Gastroesophageal sphincter (tissue), 4 donors: ENCODE measurements around the gene GOLGA8H. TPM values are rescaled to one million over a fixed set of nuclear protein-coding genes. Genes with fewer than 3 reads are reported as not detected.
A peak's percentile ranks its signal among the peaks of the same experiment; 100 is the strongest.
"Not testable (repeated sequence)": the region's sequence is repeated elsewhere in the genome, so short reads cannot be mapped to it uniquely, and the experiment has no call there.

Source experiments
- ATAC-seq: fragments of 150-250 bp; one replicate; pipeline ENCODE4 v1.9.1; 2016; ENCODE audit warnings: mild to moderate bottlenecking, moderate library complexity
- H3K27ac ChIP-seq, 4 donors: fragments of 200-600 bp; sonication (generic) in 3 of 4; 1 replicate in 3 of 4; 2 replicates in 1 of 4; pipeline ENCODE4 v1.5.1; 2016 to 2019
- H3K27me3 ChIP-seq: fragments of 200-600 bp; sonication (generic); one replicate; pipeline ENCODE4 v1.5.1; 2019
- H3K36me3 ChIP-seq, 2 donors: fragments of 200-600 bp; sonication (generic); one replicate each; pipeline ENCODE4 v1.5.1; 2019; ENCODE audit warnings: control low read depth in 1 of 2
- H3K4me1 ChIP-seq, 3 donors: fragments of 200-600 bp; sonication (generic); 1 replicate in 2 of 3; 2 replicates in 1 of 3; pipeline ENCODE4 v1.5.1; 2016 to 2019; ENCODE audit warnings: control low read depth in 2 of 3
- H3K4me3 ChIP-seq, 2 donors: fragments of 200-600 bp; sonication (generic); one replicate each; pipeline ENCODE4 v1.5.1; 2019; ENCODE audit warnings: mild to moderate bottlenecking in 1 of 2, moderate library complexity in 1 of 2
- H3K9me3 ChIP-seq, 3 donors: fragments of 200-600 bp; sonication (generic); one replicate each; pipeline ENCODE4 v1.5.1; 2017 to 2019; ENCODE audit warnings: control low read depth in 2 of 3
- WGBS, 2 donors: methylation state at CpG; one replicate each; pipeline ENCODE4 v1.1.5; 2018; ENCODE audit warnings: low coverage in 1 of 2; 5-methylcytosine and 5-hydroxymethylcytosine counted together
- total RNA-seq, 4 donors: library from RNA; depleted of rRNA; stranded (reverse); fragments of >200 nt; gene quantifications; one replicate each; pipeline ENCODE4 v1.1.0, GENCODE V29; 2016
- TF ChIP-seq, protein P1 (sequence below), 4 experiments: fragments of 200-600 bp in 2 of 4; fragments of 450-650 bp in 2 of 4; sonication (generic) in 1 of 4; IDR thresholded peaks; one replicate each; pipeline ENCODE4 v1.5.1; 2017 to 2019; ENCODE audit warnings: antibody characterized with exemption in 4 of 4, mild to moderate bottlenecking in 2 of 4, moderate library complexity in 2 of 4

Gene GOLGA8H, protein sequence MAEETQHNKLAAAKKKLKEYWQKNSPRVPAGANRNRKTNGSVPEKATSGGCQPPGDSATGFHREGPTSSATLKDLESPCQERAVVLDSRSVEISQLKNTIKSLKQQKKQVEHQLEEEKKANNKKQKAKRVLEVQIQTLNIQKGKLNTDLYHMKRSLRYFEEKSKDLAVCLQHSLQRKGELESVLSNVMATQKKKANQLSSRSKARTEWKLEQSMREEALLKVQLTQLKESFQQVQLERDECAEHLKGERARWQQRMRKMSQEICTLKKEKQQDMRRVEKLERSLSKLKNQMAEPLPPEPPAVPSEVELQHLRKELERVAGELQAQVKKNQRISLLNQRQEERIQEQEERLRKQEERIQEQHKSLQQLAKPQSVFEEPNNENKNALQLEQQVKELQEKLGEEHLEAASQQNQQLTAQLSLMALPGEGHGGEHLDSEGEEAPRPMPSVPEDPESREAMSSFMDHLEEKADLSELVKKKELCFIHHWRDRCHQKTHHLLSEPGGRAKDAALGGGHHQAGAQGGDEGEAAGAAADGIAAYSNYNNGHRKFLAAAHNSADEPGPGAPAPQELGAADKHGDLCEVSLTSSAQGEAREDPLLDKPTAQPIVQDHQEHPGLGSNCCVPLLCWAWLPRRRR
- under 1 TPM in 3 of 4 donors, not detected in 1; 0.27 to 0.59 (median 0.46) TPM for total RNA-seq

DNA sequence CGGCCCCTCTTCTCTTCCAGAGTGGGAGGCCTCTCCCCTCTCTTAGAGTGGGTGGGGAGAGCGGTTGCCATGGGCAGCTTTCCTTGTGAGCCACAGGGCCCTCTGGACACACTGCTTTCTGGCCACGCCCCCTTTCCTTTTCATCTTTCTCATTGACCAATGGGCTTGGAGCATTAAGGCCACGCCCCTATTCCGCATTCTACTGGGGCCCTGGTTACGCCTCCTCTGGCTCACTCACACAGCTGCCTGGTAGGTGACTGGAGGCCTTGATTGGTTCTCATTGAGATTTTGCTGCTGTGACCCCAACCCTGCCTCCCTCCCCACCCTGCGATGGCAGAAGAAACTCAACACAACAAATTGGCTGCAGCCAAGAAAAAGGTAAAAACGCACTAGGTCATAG, at the start of gene GOLGA8H:
Gene GOLGA8H, plus strand, starts transcription at position 233 of the 400 bp plus-strand sequence. Its CDS starts 98 bp downstream, at position 331.
- not testable (repeated sequence) for H3K4me3 ChIP-seq, H3K27me3 ChIP-seq, H3K4me1 ChIP-seq, ATAC-seq, H3K9me3 ChIP-seq, H3K36me3 ChIP-seq, H3K27ac ChIP-seq
- WGBS, 2 donors: 87 to 90% methylated on average over 2 to 5 of the region's 8 CpGs

- not testable (repeated sequence) for H3K4me3 ChIP-seq, H3K36me3 ChIP-seq, H3K4me1 ChIP-seq, H3K27me3 ChIP-seq, ATAC-seq, H3K9me3 ChIP-seq, H3K27ac ChIP-seq
- WGBS, 2 donors: no CpG with 5 or more reads among the region's 6 CpGs
- TF ChIP-seq, protein P1, sequence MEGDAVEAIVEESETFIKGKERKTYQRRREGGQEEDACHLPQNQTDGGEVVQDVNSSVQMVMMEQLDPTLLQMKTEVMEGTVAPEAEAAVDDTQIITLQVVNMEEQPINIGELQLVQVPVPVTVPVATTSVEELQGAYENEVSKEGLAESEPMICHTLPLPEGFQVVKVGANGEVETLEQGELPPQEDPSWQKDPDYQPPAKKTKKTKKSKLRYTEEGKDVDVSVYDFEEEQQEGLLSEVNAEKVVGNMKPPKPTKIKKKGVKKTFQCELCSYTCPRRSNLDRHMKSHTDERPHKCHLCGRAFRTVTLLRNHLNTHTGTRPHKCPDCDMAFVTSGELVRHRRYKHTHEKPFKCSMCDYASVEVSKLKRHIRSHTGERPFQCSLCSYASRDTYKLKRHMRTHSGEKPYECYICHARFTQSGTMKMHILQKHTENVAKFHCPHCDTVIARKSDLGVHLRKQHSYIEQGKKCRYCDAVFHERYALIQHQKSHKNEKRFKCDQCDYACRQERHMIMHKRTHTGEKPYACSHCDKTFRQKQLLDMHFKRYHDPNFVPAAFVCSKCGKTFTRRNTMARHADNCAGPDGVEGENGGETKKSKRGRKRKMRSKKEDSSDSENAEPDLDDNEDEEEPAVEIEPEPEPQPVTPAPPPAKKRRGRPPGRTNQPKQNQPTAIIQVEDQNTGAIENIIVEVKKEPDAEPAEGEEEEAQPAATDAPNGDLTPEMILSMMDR (IDR thresholded peaks at IDR 0.05): peak in 2 of 4 experiments; percentile 28 to 40
Measured at GRCh38 chr15:30566949-30567348, 36.9 kb upstream of the GOLGA8H start.

DNA sequence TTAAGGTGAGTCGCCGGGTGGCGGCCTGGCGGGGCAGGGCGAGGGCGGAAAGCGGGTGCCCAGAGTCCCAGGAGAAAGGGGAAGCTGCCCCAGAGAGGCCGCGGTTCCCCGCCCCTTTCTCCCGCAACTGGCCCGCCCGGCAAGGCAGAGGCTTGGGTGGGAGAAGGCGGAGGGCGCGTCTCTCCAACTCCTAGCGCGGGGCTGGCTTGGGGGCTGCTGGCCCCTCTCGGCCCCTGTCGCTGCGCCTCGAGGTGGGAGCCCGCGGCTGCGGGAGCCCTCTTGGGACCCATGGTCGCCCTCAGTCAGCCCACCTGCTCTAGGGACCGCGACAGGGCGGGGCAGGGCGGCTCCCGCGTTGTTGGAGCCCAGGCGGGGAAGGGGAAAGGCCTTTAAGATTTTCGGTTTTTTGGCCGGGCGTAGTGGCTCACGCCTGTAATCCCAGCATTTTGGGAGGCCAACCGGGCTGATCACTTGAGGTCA, 30.8 kb upstream of the GOLGA8H start:
- not testable (repeated sequence) for H3K4me1 ChIP-seq, H3K27me3 ChIP-seq, H3K36me3 ChIP-seq, H3K27ac ChIP-seq, H3K9me3 ChIP-seq
- peak overlapping the region in 1 of 2 donors; percentile 40 for H3K4me3 ChIP-seq
- ATAC-seq: peak; percentile 75
- no CpG with 5 or more reads among the region's 38 CpGs for WGBS, 2 donors

GRCh38 chr15:30579394-30579970, 24.3 kb upstream of the GOLGA8H start:
- WGBS, 2 donors: no CpG with 5 or more reads among the region's 6 CpGs
- not testable (repeated sequence) for H3K4me3 ChIP-seq, ATAC-seq, H3K36me3 ChIP-seq, H3K9me3 ChIP-seq, H3K4me1 ChIP-seq, H3K27ac ChIP-seq, H3K27me3 ChIP-seq

DNA sequence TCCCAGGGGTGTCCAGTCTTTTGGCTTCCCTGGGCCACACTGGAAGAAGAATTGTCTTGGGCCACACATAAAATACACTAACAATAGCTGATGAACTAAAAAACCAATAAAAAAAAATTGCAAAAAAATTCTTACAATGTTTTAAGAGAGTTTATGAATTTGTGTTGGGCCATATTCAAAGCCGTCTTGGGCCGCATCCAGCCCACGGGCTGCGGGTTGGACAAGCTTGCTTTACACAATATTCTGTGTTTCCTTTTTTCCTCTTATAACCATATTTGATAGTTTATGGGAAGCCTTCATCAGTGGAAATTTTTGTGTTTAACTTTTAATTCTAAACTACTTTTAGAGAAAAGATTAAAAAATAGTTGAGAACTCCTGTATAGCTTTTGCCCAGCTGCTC, 23.1 kb upstream of the GOLGA8H start:
- H3K4me1 ChIP-seq, ATAC-seq: not testable (repeated sequence)

DNA sequence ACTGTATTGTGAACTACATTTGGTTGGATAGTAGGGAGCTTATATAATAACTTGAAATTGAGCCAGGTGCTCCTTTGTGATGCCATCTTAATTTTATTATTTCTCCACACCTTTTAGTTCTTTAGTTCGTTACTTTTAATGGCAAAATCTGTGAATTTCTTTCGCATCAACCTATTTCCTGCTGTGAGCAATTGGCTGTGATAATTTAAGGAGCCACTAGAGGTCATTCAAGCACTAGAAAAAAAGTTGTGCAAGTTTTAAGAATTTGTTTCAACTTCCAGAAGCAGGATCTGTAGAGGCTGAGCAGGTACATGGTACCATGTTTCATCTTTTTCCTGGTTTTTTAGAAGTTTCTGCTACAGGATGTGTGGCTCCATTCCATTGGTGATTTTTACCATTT, 4.9 kb upstream of the GOLGA8H start:
- not testable (repeated sequence) for H3K27me3 ChIP-seq, H3K4me1 ChIP-seq

More for the DNA sequence above, 23.1 kb upstream of the GOLGA8H start:
- WGBS, 2 donors: no CpG with 5 or more reads among the region's 4 CpGs
- H3K27ac ChIP-seq, H3K27me3 ChIP-seq, H3K36me3 ChIP-seq, H3K9me3 ChIP-seq, H3K4me3 ChIP-seq: not testable (repeated sequence)

GRCh38 chr15:30612271-30612670, 8.4 kb downstream of the GOLGA8H start:
- no CpG with 5 or more reads among the region's 6 CpGs for WGBS, 2 donors
- not testable (repeated sequence) for H3K9me3 ChIP-seq

More for the DNA sequence above, 4.9 kb upstream of the GOLGA8H start:
- H3K27ac ChIP-seq, H3K9me3 ChIP-seq, H3K36me3 ChIP-seq, H3K4me3 ChIP-seq, ATAC-seq: not testable (repeated sequence)
- no CpG with 5 or more reads among the region's 2 CpGs for WGBS, 2 donors
- TF ChIP-seq, protein P1 (IDR thresholded peaks at IDR 0.05): peak in 3 of 4 experiments; percentile 7 to 34 (median 34)

More at GRCh38 chr15:30612271-30612670, 8.4 kb downstream of the GOLGA8H start:
- H3K4me1 ChIP-seq, H3K27ac ChIP-seq, H3K36me3 ChIP-seq, H3K27me3 ChIP-seq, ATAC-seq, H3K4me3 ChIP-seq: not testable (repeated sequence)
